Anterior cingulate cortex (tissue), 58 donors: ENCODE data around the gene CLCF1.

ENCODE experiments used
- DNase-seq, 58 donors: peaks; one replicate each; lab custom pipeline; 2025; lab: John Stamatoyannopoulos, UW

CLCF1 gene

DNA sequence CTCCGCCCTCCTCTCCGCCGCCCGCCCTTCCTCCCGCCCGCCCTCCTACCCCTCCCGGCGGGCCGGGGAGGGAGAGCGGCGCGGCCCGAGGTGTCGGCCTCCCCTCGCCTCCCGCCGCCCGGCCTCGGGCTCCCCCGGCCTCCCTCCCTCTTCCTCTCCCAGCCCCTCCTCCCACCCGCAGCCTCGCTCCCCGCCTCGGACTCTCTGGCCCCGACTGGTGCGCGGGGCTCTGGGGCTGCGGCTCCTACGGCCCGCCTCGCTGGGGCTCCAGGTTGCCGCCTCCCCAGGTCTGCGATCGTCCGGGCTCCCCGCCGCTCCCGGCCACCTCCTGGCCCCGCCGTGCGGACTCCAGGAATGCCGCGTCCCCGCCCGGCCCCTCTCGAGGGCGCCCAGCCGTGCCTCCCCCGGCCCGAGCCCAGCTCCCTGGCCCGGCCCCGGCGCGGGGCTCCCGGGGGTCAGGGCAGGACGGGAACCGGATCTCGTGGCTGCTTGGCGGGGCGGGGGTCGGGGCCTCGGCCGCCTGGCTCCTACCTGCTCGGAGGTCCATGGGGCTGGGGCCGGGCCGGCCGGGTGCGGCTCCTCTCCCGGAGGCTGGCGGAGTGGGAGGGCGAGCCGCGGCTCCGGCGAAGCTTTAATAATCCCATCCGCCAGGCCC is at the start of gene CLCF1:
TSS of gene CLCF1 (minus strand) at position 606 of the 655 bp plus-strand sequence. CDS start at position 547, 59 bp downstream.
- DNase-seq: peak in 2 of 58 donors; percentile 24 to 41

- no peak for DNase-seq
Observed at GRCh38 chr11:67422891-67423290, 49.5 kb upstream of the CLCF1 start.

DNA sequence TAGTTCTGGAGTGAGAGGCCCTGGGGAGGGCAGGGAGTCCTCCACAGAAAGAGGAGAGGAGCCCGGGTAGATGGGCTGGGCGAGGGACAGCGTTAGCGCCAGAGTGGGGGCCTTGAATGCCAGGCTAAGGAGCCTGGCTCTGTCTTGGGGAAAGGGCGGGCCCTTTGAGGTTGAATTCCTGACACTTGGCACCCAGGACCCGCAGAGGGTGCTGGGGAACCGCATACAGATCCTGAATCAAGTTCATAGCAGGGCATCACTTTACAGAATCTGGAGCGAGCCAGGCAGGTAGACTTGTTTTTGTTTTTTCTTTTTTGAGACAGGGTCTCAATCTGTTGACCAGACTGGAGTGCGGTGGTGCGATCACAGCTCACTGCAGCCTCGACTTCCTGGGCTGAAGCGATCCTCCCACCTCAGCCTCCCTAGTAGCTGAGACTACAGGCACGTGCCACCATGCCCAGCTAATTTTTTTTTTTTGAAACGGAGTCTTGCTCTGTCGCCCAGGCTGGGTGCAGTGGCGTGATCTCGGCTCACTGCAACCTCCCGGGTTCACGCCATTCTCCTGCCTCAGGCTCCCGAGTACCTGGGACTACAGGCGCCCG is 48.1 kb upstream of the CLCF1 start:
- no peak for DNase-seq

DNA sequence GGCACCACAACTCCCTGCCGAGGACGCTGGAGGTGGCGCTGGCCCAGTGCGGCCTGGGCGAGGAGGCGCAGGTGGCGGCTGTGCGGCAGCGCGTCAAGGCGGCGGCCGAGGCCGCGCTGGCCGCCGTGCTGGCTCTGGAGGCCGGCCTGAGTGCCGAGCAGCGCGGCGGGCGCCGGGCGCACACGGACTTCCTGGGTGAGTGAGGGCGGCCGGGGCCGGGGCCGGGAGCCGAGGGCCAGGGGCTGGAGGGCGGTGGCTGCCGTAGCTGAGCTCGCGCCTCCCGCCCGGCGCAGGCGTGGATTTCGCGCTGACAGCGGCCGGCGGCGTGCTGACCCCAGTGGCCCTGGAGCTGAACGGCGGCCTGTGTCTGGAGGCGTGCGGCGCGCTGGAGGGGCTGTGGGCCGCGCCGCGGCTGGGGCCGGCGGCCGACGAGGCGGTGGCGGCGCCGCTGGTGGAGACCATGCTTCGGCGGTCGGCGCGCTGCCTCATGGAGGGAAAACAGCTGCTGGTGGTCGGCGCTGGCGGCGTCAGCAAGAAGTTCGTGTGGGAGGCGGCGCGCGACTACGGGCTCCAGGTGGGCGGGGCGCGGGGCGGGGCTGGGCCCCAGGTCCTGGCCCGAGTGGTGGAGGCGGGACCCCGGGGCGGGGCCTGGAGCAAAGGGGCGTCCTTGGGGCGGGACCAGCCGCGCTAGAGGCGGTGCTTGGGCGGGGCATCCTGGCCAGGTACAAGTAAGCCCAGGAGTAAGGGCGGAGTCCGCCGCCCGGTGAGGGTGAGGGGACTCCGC is 47.4 kb upstream of the CLCF1 start:
- DNase-seq: peak; percentile 21 to 96 (median 87)

DNA sequence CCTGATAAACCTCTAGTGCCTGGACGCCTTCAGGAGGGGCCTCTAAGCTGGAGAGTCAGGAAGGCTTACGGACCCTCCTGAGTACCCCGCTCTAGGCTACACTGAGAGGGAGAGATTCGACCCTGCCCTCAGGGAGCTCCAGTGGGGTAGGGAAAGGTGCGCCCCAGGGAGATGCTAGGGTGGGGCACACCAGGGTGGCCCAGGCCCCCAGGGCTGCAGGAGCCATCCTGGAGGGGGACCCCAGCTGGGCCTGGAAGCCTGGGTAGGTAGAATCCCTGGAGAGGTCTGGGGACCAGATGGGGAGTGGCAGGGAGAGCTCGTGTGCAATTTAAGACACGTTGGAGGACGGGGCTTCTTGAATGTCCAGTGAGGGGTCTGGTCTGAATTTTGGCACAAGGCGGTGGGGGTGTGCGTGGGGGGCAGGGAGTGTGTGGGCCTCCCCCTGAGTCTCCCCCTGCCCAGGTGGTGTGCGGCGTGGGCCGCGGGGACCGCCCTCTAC is 46.8 kb upstream of the CLCF1 start:
- peak in 1 of 58 donors; percentile 46 for DNase-seq

DNA sequence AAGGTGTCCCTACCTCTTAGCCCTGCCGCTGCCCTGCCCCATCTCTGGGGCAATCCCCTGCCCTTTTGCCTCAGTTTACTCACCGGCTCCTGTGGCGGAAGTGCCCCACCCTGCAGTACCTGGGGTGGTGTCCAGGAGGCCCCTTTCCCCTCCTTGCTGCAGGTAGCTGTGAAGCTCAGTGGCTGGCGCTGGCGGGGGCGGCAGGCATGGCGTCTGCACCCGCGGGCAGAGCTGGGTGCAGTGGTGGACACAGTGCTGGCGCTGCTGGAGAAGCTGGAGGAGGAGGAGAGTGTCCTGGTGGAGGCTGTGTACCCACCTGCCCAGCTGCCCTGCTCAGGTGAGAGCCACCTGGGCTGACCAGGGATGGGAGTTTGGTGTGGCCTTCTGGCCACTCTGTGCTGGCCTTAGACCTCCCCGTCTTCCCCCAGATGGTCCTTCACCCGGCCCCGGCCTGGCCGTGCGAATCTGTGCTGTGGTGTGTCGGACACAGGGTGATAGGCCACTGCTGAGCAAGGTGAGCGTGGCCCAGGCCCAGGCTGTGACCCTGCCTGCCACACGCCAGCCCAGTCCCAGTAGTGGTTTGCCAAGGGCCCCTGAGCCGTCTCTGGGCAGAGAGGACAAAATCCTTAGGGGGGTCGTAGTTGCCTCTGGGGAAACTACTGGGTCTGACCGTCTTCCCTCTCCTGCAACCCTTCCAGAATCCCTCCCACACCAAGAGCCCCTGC is 46.1 kb upstream of the CLCF1 start:
- DNase-seq: no peak

DNA sequence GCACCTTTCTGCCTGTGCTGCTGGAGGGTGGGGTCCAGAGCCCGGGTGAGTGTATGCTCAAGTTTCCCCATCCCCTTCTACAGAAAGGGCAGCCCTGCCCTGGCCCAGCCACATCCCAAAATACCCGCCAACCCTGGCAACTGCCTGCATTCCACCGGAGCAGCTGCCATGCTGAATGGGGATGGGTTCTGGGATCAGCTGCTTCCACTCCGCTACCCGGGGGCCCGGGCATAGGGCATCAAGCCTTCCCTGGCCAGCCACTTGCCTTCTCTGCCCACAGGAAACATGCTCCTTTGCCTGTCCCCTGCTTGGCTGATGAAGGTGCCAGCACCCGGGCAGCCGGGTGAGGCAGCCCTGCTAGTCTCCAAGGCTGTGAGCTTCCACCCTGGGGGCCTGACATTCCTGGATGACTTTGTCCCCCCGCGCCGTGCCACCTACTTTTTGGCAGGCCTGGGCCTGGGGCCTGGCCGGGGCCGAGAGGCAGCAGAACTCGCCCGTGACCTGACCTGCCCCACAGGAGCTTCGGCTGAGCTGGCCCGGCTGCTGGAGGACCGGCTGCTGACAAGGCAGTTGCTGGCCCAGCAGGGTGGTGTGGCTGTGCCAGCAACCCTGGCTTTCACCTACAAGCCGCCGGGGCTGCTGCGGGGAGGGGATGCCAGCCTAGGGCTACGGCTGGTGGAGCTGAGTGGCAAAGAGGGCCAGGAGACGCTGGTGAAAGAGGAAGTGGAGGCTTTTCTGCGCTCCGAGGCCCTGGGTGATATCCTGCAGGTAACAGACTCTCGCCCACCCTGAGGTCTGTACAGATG is 45.3 kb upstream of the CLCF1 start:
- DNase-seq: peak in 5 of 58 donors; percentile 19 to 55 (median 22)

- DNase-seq: no peak
Observed at GRCh38 chr11:67417425-67417824, 44.0 kb upstream of the CLCF1 start.

- peak in 10 of 58 donors; percentile 17 to 69 (median 41) for DNase-seq
Observed at GRCh38 chr11:67416416-67417335, 43.3 kb upstream of the CLCF1 start.

GRCh38 chr11:67415501-67416304 is 42.3 kb upstream of the CLCF1 start, which contains the start of gene CARNS1:
Gene CARNS1 (plus strand): TSS chr11:67415678. CDS start chr11:67416200, 522 bp downstream.
- DNase-seq: peak in 39 of 58 donors; percentile 19 to 88 (median 70)

DNA sequence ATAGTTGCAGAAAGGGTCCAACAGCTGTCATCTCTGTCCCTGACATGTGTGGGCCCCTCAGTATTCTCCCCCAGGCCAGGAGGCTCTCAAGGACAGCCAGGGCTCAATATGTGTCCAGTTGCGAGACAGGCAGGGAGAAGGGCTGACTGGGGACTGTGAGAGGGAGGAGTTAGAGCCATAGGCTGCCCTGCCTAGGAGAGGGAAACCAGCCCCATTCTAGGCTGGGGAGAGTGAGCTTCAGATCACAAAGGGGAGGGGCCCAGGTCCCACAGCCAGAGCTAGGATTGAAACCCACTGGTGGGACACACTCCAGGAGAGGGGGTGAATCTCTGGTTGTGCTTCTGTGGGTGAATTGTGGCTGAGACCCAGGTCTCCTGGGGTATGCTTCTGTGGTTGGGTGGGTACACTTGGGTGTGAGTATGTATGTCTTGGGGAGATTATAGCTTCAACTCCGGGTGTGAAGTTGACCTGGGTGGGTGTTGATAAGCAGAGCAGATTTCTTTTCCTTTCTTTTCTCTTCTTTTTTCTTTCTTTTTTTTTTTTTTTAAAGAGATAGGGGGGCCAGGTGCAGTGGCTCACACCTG is 40.0 kb upstream of the CLCF1 start:
- peak in 1 of 58 donors; percentile 28 for DNase-seq

DNA sequence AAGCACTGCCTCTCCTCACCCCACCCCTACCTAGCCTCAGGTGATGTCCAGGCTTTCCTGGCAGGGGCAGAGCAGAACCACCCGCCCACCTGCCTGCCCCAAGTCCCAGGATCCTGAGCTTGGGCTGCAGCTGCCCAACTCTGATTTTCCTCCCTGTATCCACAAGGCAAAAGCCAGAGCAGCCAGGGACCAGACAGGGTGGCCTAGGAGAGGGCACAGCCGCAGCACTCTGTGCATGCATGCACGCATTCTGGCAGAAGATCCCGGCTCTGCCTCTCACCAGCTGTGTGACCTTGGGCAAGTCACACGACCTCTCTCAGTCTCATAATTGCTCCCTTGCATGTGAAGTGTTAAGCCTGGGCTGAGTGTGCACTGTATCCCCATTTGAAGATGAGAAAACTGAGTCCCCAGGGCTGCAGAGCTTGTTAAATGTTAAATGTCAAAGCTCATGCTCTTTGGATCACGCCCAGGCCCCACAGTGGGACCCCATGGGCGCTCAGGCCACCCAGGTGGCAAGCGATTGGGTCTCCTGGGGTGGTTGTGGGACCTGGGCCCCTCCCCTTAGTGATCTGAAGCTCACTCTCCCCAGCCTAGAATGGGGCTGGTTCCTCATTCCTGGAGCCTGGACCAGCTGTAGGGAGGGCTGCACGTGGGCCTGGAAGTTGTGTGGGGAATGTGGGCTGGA is 39.2 kb upstream of the CLCF1 start:
- DNase-seq: no peak

DNA sequence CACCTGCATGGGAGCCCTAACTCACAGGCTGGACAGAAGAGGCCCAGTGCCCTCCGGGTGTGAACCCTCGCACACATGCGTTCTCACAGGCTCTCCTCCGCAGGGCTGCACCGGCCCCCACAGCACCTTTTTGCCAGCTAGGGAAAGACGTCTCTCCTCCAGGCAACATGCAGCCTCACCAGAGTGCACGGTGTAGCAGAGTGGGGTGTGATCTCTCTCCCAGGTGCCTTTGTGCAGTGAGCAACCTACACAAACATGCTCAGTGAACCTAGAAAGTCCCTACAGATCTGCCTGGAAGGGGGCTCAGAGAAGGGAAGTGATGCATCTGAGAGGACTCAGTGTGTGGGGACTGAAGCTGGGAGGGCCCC is 38.4 kb upstream of the CLCF1 start:
- DNase-seq: peak in 1 of 58 donors; percentile 53

DNA sequence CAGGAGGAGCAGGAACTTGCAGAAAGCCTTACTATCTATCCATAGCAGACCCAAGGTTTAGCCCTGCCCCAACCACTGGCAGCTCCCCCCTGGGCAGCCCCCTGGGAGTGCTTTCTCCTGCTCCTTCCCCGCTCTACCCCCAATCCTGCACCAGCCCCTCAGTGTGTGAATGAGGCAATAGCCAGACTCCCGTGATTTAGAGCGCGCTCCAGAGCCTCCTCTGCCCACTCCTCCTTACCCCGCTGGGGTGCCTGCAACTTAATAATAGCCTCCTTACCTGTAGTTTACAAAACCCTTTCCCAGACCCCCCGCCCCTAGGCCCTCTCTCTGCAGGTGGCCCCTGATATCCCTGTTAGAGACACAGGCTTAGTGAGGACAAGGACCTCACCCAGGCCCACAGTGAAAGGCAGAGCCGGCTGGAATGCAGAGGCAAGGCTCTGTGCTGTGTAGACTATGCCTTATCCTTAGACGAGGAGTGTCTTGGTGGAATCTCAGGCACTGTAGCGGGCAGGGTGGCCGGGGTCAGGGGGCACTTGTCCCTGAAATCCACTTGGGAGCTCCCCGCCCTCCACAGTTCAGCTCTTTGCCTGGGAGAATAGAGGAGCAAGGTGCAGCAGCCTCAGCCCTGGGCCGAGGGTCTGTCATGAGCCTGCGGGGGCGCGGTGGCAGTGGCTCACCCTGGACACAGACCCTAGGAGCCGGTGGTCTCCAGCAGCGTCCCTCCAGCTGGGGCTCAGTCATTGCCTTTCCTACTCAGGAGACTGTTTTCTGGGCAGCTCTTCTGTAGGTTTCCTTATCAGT is 37.8 kb upstream of the CLCF1 start:
- no peak for DNase-seq

DNA sequence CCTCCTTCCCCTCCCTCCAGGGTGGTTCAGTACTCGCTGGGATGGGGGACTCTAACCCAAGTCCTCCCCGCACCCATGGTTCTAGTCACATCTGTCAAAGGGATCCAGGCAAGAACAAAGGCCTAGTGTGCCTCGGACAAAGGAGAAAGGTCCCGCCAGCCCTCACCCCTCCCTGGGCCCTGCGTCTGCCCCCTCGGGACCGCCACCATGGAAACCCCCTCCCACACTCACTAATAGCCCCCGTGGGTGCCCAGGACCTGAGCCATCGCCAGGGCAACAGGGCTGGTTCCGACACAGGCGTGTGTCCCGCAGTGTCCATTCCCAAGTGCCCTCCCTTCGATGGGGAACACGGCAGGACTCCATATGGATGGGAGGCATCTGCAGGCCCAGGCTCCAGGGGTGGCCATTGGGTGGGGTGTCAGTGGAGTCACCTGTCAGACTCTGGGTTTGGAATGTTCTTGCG is 37.0 kb upstream of the CLCF1 start:
- peak in 49 of 58 donors; percentile 14 to 92 (median 73) for DNase-seq
